ENCODE results near the gene SUN2. TPM values are rescaled to one million over a fixed set of nuclear protein-coding genes. Genes with fewer than 3 reads are reported as not detected.

SUN2 gene
- total and polyA plus RNA-seq, 10 of the 15 experiments (the other 5 are each of a cell fraction or from before 2014, with no cell fraction given), result 0.18 to 107 (median 35.9) TPM

DNA sequence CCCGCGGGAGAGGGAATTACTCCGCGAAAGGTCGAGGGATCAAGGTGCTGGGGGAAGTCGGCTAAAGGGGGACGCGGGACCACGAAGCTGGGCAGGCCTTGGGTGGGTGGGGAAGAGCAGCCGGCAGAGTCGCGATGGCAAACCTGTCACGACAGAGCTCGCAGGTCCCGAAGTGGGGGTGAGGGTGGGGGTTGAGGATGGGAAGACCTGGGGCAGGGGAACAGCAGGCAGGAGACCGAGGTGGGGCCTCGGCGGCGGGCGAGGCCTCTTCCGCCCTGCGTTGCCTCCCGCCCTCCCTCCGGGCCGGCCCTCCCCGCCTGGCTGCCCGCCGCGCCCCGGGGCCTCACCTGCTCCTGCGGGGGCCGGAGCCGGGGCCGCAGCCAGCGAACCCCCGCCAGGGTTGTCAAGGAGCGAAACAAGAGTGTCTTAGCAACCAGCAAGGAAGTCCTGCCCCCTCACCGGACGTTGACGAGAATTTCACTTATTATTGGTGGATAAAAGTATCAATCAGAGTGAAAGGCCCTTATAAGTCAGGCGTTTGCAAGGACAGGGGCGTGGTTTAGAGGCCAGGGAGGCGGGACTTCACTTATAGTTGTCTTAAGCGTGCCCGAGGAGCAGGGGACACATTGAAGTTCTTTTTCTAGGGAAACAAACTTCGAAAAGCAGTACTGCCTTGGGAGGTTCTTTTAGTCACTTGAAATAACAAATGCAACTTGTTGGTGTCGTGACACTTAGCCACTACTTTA is 38.1 kb upstream of the SUN2 start, which contains the start of gene DNAL4 (continued):
- peak; percentile 91 for TF ChIP-seq ZBTB40 (IDR thresholded peaks at IDR 0.05; ENCODE audit: borderline replicate concordance)
- peak; percentile 93 for TF ChIP-seq DPF2 (IDR thresholded peaks at IDR 0.05)
- TF ChIP-seq JUNB (IDR thresholded peaks at IDR 0.05), result no peak
- no peak for TF ChIP-seq TAF1 (IDR thresholded peaks at IDR 0.05; ENCODE audit: borderline replicate concordance, low read depth, low read length)
- no peak for TF ChIP-seq ZNF622 (IDR thresholded peaks at IDR 0.05)
- TF ChIP-seq ZBED1 (IDR thresholded peaks at IDR 0.05; ENCODE audit: borderline replicate concordance), result peak; percentile 87; the same call in 1 of the 2 replicates
- no peak for TF ChIP-seq YBX1 (IDR thresholded peaks at IDR 0.05)
- TF ChIP-seq REST (IDR thresholded peaks at IDR 0.05; ENCODE audit: low read depth, low read length), result no peak
- TF ChIP-seq NFYB (IDR thresholded peaks at IDR 0.05; ENCODE audit: insufficient read depth, low read depth, low read length), result peak; percentile 76
- peak; percentile 93 for TF ChIP-seq GABPA (IDR thresholded peaks at IDR 0.05; ENCODE audit: low read depth)
- TF ChIP-seq MEF2B (IDR thresholded peaks at IDR 0.05; ENCODE audit: partially characterized antibody, poor library complexity, severe bottlenecking), result no peak
- peak; percentile 58 for TF ChIP-seq HCFC1 (IDR thresholded peaks at IDR 0.05; ENCODE audit: low read length)
- TF ChIP-seq RAD21 (IDR thresholded peaks at IDR 0.05; ENCODE audit: insufficient read depth, low read depth, low read length), result no peak
- TF ChIP-seq BHLHE40 (IDR thresholded peaks at IDR 0.05; ENCODE audit: borderline replicate concordance in 1 of 2, low read depth in 2 of 2, low read length in 1 of 2), result peak in 1 of 2 experiments; percentile 69; a peak in 2 of 4 replicates
- no peak for TF ChIP-seq CEBPB (IDR thresholded peaks at IDR 0.05; ENCODE audit: borderline replicate concordance in 1 of 2, low read depth in 2 of 2, low read length in 2 of 2)
- TF ChIP-seq WRNIP1 (IDR thresholded peaks at IDR 0.05; ENCODE audit: borderline replicate concordance, low read depth, low read length), result no peak
- TF ChIP-seq NR2C1 (IDR thresholded peaks at IDR 0.05), result no peak
- TF ChIP-seq, protein P1, sequence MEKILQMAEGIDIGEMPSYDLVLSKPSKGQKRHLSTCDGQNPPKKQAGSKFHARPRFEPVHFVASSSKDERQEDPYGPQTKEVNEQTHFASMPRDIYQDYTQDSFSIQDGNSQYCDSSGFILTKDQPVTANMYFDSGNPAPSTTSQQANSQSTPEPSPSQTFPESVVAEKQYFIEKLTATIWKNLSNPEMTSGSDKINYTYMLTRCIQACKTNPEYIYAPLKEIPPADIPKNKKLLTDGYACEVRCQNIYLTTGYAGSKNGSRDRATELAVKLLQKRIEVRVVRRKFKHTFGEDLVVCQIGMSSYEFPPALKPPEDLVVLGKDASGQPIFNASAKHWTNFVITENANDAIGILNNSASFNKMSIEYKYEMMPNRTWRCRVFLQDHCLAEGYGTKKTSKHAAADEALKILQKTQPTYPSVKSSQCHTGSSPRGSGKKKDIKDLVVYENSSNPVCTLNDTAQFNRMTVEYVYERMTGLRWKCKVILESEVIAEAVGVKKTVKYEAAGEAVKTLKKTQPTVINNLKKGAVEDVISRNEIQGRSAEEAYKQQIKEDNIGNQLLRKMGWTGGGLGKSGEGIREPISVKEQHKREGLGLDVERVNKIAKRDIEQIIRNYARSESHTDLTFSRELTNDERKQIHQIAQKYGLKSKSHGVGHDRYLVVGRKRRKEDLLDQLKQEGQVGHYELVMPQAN (conservative IDR thresholded peaks at IDR 0.05), result peak; percentile 77
- TF ChIP-seq SMC3 (IDR thresholded peaks at IDR 0.05; ENCODE audit: borderline replicate concordance, low read length), result no peak
- TF ChIP-seq ESRRA (IDR thresholded peaks at IDR 0.05; ENCODE audit: low read length), result no peak

All from GM12878 (cell line).